ENCODE results near the gene DGKQ. TPM values are rescaled to one million over a fixed set of nuclear protein-coding genes. Genes with fewer than 3 reads are reported as not detected.

The DGKQ gene
- total and polyA plus RNA-seq, 2 donors from 2014 or later = 3.5 to 13.7 TPM

DNA sequence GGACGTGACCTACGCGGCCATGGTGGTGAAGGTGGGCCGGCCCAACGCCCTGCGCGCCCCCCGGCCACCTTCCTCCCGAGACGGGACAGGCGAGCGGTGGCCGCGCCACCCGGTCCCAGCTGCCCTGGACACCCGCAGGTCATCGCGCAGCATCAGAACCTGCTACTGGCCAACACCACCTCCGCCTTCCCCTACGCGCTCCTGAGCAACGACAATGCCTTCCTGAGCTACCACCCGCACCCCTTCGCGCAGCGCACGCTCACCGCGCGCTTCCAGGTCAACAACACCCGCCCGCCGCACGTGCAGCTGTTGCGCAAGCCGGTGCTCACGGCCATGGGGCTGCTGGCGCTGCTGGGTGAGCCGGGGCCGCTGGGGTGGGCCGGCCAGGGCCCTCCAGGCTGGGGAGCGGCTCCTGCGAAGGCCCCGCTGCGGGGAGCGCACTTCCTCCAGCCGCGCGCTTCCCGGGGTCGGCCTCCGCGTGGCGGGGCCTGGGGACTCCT is 28.8 kb upstream of the DGKQ start:
- no peak for FAIRE-seq
- H3K4me3 ChIP-seq (ENCODE audit: low read length in 3 of 3) = no peak overlapping the region
- H3K36me3 ChIP-seq (ENCODE audit: control insufficient read depth in 2 of 3, insufficient read depth in 3 of 3, low read length in 3 of 3) = no peaks in the 10 kb centered on the region
- H3K9ac ChIP-seq (ENCODE audit: low read length in 3 of 3) = no peak overlapping the region
- TF ChIP-seq, protein P1, sequence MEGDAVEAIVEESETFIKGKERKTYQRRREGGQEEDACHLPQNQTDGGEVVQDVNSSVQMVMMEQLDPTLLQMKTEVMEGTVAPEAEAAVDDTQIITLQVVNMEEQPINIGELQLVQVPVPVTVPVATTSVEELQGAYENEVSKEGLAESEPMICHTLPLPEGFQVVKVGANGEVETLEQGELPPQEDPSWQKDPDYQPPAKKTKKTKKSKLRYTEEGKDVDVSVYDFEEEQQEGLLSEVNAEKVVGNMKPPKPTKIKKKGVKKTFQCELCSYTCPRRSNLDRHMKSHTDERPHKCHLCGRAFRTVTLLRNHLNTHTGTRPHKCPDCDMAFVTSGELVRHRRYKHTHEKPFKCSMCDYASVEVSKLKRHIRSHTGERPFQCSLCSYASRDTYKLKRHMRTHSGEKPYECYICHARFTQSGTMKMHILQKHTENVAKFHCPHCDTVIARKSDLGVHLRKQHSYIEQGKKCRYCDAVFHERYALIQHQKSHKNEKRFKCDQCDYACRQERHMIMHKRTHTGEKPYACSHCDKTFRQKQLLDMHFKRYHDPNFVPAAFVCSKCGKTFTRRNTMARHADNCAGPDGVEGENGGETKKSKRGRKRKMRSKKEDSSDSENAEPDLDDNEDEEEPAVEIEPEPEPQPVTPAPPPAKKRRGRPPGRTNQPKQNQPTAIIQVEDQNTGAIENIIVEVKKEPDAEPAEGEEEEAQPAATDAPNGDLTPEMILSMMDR (IDR thresholded peaks at IDR 0.05; ENCODE audit: borderline replicate concordance, extremely low read depth, insufficient read depth) = no peak
- no peak overlapping the region for H3K27ac ChIP-seq (ENCODE audit: low read depth in 2 of 2, low read length in 2 of 2)
- peaks cover 0 to 10% (median 5%) of the 10 kb centered on the region in 3 donors for H3K4me1 ChIP-seq (ENCODE audit: control insufficient read depth in 2 of 3, insufficient read depth in 2 of 3, low read depth in 1 of 3, low read length in 3 of 3)
- H3K9me3 ChIP-seq (ENCODE audit: control insufficient read depth in 2 of 3, insufficient read depth in 1 of 3, low read length in 3 of 3) = no peaks in the 10 kb centered on the region
- peak in 2 of 5 donors; percentile 43 to 51 for DNase-seq
- H3K27me3 ChIP-seq (ENCODE audit: control insufficient read depth, insufficient read depth, low read length) = peaks cover 19% of the 10 kb centered on the region
- intact Hi-C loops (cut with DNase I) = no loop called here

DNA sequence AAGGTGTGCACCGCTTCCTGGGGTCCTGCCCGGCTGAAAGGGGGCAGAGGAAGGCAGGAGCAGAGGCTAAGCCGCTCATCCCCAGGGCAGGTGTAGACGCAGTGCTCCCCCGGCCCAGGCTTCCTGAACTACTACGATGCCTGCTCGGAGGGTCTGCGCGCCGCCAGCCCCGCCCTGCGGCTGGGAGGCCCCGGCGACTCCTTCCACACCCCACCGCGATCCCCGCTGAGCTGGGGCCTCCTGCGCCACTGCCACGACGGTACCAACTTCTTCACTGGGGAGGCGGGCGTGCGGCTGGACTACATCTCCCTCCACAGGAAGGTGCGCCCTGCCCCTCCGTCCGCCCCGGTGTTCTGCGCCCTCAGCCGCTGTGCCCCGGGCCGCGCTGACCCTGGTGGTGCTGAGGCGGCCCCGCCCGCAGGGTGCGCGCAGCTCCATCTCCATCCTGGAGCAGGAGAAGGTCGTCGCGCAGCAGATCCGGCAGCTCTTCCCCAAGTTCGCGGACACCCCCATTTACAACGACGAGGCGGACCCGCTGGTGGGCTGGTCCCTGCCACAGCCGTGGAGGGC is 28.3 kb upstream of the DGKQ start:
- intact Hi-C loops (cut with DNase I) = no loop called here
- FAIRE-seq (no peak), DNase-seq (no peak)
- TF ChIP-seq, protein P1 (IDR thresholded peaks at IDR 0.05; ENCODE audit: borderline replicate concordance, extremely low read depth, insufficient read depth) = no peak
- peaks cover 19% of the 10 kb centered on the region for H3K27me3 ChIP-seq (ENCODE audit: control insufficient read depth, insufficient read depth, low read length)
- H3K9me3 ChIP-seq (ENCODE audit: control insufficient read depth in 2 of 3, insufficient read depth in 1 of 3, low read length in 3 of 3) = no peaks in the 10 kb centered on the region
- no peaks in the 10 kb centered on the region for H3K36me3 ChIP-seq (ENCODE audit: control insufficient read depth in 2 of 3, insufficient read depth in 3 of 3, low read length in 3 of 3)
- H3K4me1 ChIP-seq (ENCODE audit: control insufficient read depth in 2 of 3, insufficient read depth in 2 of 3, low read depth in 1 of 3, low read length in 3 of 3) = peaks cover 0 to 10% (median 5%) of the 10 kb centered on the region in 3 donors
- no peak overlapping the region for H3K9ac ChIP-seq (ENCODE audit: low read length in 3 of 3)
- no peak overlapping the region for H3K27ac ChIP-seq (ENCODE audit: low read depth in 2 of 2, low read length in 2 of 2)
- no peak overlapping the region for H3K4me3 ChIP-seq (ENCODE audit: low read length in 3 of 3)

DNA sequence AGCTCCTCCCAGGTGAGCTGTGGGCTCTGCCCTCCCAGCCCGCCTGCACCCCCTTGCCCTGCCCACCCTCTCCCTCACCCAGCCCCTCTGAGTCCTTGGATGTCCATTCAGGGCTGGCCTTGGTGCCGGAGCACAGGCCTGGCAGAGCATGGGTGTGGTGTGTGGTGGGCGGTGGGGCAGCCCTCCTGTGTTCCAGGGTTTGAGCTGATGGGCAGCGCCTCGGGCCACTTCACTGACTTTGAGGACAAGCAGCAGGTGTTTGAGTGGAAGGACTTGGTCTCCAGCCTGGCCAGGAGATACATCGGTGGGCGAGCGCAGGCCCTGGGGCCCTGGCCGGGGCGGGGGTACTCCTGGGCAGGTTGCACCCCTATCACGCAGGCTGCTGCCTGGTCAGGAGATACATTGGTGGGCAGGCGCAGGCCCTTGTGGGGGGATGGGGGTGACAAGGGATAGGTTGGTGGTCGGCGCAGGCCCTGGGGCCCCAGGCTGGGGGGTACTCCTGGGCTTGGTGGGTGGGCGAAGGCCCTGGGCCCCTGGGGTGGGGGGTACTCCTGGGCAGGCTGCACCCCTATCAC is 27.4 kb upstream of the DGKQ start:
- FAIRE-seq (no peak), DNase-seq (no peak)
- H3K36me3 ChIP-seq (ENCODE audit: control insufficient read depth in 2 of 3, insufficient read depth in 3 of 3, low read length in 3 of 3) = no peaks in the 10 kb centered on the region
- H3K9ac ChIP-seq (ENCODE audit: low read length in 3 of 3) = no peak overlapping the region
- no peak overlapping the region for H3K27ac ChIP-seq (ENCODE audit: low read depth in 2 of 2, low read length in 2 of 2)
- peaks cover 0 to 10% (median 5%) of the 10 kb centered on the region in 3 donors for H3K4me1 ChIP-seq (ENCODE audit: control insufficient read depth in 2 of 3, insufficient read depth in 2 of 3, low read depth in 1 of 3, low read length in 3 of 3)
- no peak overlapping the region for H3K4me3 ChIP-seq (ENCODE audit: low read length in 3 of 3)
- peaks cover 19% of the 10 kb centered on the region for H3K27me3 ChIP-seq (ENCODE audit: control insufficient read depth, insufficient read depth, low read length)
- TF ChIP-seq, protein P1 (IDR thresholded peaks at IDR 0.05; ENCODE audit: borderline replicate concordance, extremely low read depth, insufficient read depth) = no peak
- intact Hi-C loops (cut with DNase I) = no loop called here
- no peaks in the 10 kb centered on the region for H3K9me3 ChIP-seq (ENCODE audit: control insufficient read depth in 2 of 3, insufficient read depth in 1 of 3, low read length in 3 of 3)

Measured in kidney (tissue), 14 donors.